HEK293 (cell line): ENCODE data around the gene MSTO1.

Experiments
- HOXD13 ChIP-seq: sonication (generic); formaldehyde crosslinking; IDR thresholded peaks from 2 replicates; pipeline ENCODE4 v1.8.0; 2022; ENCODE audit warnings: missing genetic modification reagents, borderline replicate concordance
- KLF16 ChIP-seq: fragments of 450-650 bp; formaldehyde crosslinking; IDR thresholded peaks from 2 replicates; pipeline ENCODE4 v1.5.1; 2017; ENCODE audit warnings: missing biosample characterization, missing genetic modification characterization
- SP2 ChIP-seq: fragments of 450-650 bp; formaldehyde crosslinking; IDR thresholded peaks from 2 replicates; pipeline ENCODE4 v1.5.1; 2016; ENCODE audit warnings: missing biosample characterization, missing genetic modification characterization
- TRIM28 ChIP-seq: IDR thresholded peaks from 2 replicates; pipeline ENCODE4 v1.6.1; 2011; ENCODE audit warnings: low read length, control low read depth, borderline replicate concordance
- YY2 ChIP-seq: fragments of 450-650 bp; formaldehyde crosslinking; IDR thresholded peaks from 2 replicates; pipeline ENCODE4 v1.5.1; 2016; ENCODE audit warnings: missing biosample characterization, missing genetic modification characterization
- ZBTB17 ChIP-seq: fragments of 450-650 bp; formaldehyde crosslinking; IDR thresholded peaks from 2 replicates; pipeline ENCODE4 v1.5.1; 2016; ENCODE audit warnings: missing biosample characterization, missing genetic modification characterization
- ZBTB7A ChIP-seq: fragments of 450-650 bp; formaldehyde crosslinking; IDR thresholded peaks from 2 replicates; pipeline ENCODE4 v1.5.1; 2016; ENCODE audit warnings: low read depth, missing biosample characterization, missing genetic modification characterization
- ZEB2 ChIP-seq: fragments of 450-650 bp; formaldehyde crosslinking; IDR thresholded peaks from 2 replicates; pipeline ENCODE4 v1.5.1; 2016; ENCODE audit warnings: missing biosample characterization, missing genetic modification characterization
- ZFP69B ChIP-seq: fragments of 450-650 bp; formaldehyde crosslinking; IDR thresholded peaks from 2 replicates; pipeline ENCODE4 v1.5.1; 2016; ENCODE audit warnings: missing biosample characterization, missing genetic modification characterization
- ZNF10 ChIP-seq: fragments of 450-650 bp; formaldehyde crosslinking; IDR thresholded peaks from 2 replicates; pipeline ENCODE4 v1.5.1; 2017; ENCODE audit warnings: missing biosample characterization, missing genetic modification characterization
- ZNF112 ChIP-seq: fragments of 450-650 bp; formaldehyde crosslinking; IDR thresholded peaks from 2 replicates; pipeline ENCODE4 v1.5.0; 2017; ENCODE audit warnings: missing biosample characterization, missing genetic modification characterization
- ZNF138 ChIP-seq: fragments of 450-650 bp; formaldehyde crosslinking; IDR thresholded peaks from 2 replicates; pipeline ENCODE4 v1.5.1; 2016; ENCODE audit warnings: missing biosample characterization, missing genetic modification characterization, borderline replicate concordance
- ZNF175 ChIP-seq: fragments of 450-650 bp; formaldehyde crosslinking; IDR thresholded peaks from 2 replicates; pipeline ENCODE4 v1.5.1; 2016; ENCODE audit warnings: missing biosample characterization, missing genetic modification characterization
- ZNF2 ChIP-seq: fragments of 450-650 bp; formaldehyde crosslinking; IDR thresholded peaks from 2 replicates; pipeline ENCODE4 v1.5.1; 2016; ENCODE audit warnings: missing biosample characterization, missing genetic modification characterization
- ZNF239 ChIP-seq: fragments of 450-650 bp; formaldehyde crosslinking; IDR thresholded peaks from 2 replicates; pipeline ENCODE4 v1.5.1; 2016; ENCODE audit warnings: missing biosample characterization, missing genetic modification characterization
- ZNF24 ChIP-seq: fragments of 450-650 bp; formaldehyde crosslinking; IDR thresholded peaks from 2 replicates; pipeline ENCODE4 v1.5.1; 2016; ENCODE audit warnings: missing biosample characterization, missing genetic modification characterization
- ZNF366 ChIP-seq: fragments of 450-650 bp; formaldehyde crosslinking; conservative IDR thresholded peaks from 2 replicates; pipeline ENCODE4 v1.5.1; 2016; ENCODE audit warnings: missing biosample characterization, missing genetic modification characterization
- ZNF423 ChIP-seq: fragments of 450-650 bp; formaldehyde crosslinking; IDR thresholded peaks from 2 replicates; pipeline ENCODE4 v1.5.1; 2016; ENCODE audit warnings: missing biosample characterization, missing genetic modification characterization
- ZNF426 ChIP-seq: fragments of 450-650 bp; formaldehyde crosslinking; IDR thresholded peaks from 2 replicates; pipeline ENCODE4 v1.5.1; 2017; ENCODE audit warnings: missing biosample characterization, missing genetic modification characterization, mild to moderate bottlenecking, inconsistent platforms, moderate library complexity
- ZNF510 ChIP-seq: fragments of 450-650 bp; formaldehyde crosslinking; IDR thresholded peaks from 2 replicates; pipeline ENCODE4 v1.5.1; 2018; ENCODE audit warnings: mild to moderate bottlenecking, missing genetic modification characterization, missing biosample characterization; ENCODE audit not compliant: insufficient replicate concordance
- ZNF571 ChIP-seq: fragments of 450-650 bp; formaldehyde crosslinking; IDR thresholded peaks from 2 replicates; pipeline ENCODE4 v1.5.0; 2017; ENCODE audit warnings: missing biosample characterization, missing genetic modification characterization
- ZNF585B ChIP-seq: fragments of 450-650 bp; formaldehyde crosslinking; IDR thresholded peaks from 2 replicates; pipeline ENCODE4 v1.5.1; 2016; ENCODE audit warnings: missing biosample characterization, missing genetic modification characterization
- ZNF623 ChIP-seq: fragments of 450-650 bp; formaldehyde crosslinking; IDR thresholded peaks from 2 replicates; pipeline ENCODE4 v1.5.1; 2016; ENCODE audit warnings: missing biosample characterization, missing genetic modification characterization
- ZNF629 ChIP-seq: fragments of 450-650 bp; formaldehyde crosslinking; IDR thresholded peaks from 2 replicates; pipeline ENCODE4 v1.5.1; 2017; ENCODE audit warnings: missing biosample characterization, missing genetic modification characterization
- ZNF658 ChIP-seq: fragments of 450-650 bp; formaldehyde crosslinking; IDR thresholded peaks from 2 replicates; pipeline ENCODE4; 2016; ENCODE audit warnings: missing biosample characterization, missing genetic modification characterization
- ZNF792 ChIP-seq: fragments of 450-650 bp; formaldehyde crosslinking; IDR thresholded peaks from 2 replicates; pipeline ENCODE4 v1.5.1; 2016; ENCODE audit warnings: missing biosample characterization, missing genetic modification characterization
- ZNF830 ChIP-seq: fragments of 450-650 bp; IDR thresholded peaks from 2 replicates; pipeline ENCODE4 v1.5.0; 2018; ENCODE audit warnings: missing biosample characterization, missing genetic modification characterization, low read depth, mild to moderate bottlenecking, moderate library complexity
- ZSCAN30 ChIP-seq: fragments of 450-650 bp; IDR thresholded peaks from 2 replicates; pipeline ENCODE4 v1.5.1; 2018; ENCODE audit warnings: missing biosample characterization, mild to moderate bottlenecking, missing genetic modification characterization, moderate library complexity
- TF ChIP-seq, protein P1 (sequence below): fragments of 450-650 bp; formaldehyde crosslinking; IDR thresholded peaks from 2 replicates; pipeline ENCODE4 v1.5.1; 2016; ENCODE audit warnings: missing biosample characterization, missing genetic modification characterization
- TF ChIP-seq, protein P2 (sequence below): fragments of 450-650 bp; formaldehyde crosslinking; conservative IDR thresholded peaks from 2 replicates; pipeline ENCODE4 v1.5.1; 2016; ENCODE audit warnings: low read depth, missing biosample characterization, missing genetic modification characterization
- TF ChIP-seq, protein P3 (sequence below): fragments of 450-650 bp; formaldehyde crosslinking; IDR thresholded peaks from 2 replicates; pipeline ENCODE4 v1.5.1; 2017; ENCODE audit warnings: missing biosample characterization, missing genetic modification characterization
- TF ChIP-seq, protein P4 (sequence below): fragments of 450-650 bp; formaldehyde crosslinking; IDR thresholded peaks from 2 replicates; pipeline ENCODE4 v1.5.1; 2017; ENCODE audit warnings: missing biosample characterization, missing genetic modification characterization

MSTO1 gene

DNA sequence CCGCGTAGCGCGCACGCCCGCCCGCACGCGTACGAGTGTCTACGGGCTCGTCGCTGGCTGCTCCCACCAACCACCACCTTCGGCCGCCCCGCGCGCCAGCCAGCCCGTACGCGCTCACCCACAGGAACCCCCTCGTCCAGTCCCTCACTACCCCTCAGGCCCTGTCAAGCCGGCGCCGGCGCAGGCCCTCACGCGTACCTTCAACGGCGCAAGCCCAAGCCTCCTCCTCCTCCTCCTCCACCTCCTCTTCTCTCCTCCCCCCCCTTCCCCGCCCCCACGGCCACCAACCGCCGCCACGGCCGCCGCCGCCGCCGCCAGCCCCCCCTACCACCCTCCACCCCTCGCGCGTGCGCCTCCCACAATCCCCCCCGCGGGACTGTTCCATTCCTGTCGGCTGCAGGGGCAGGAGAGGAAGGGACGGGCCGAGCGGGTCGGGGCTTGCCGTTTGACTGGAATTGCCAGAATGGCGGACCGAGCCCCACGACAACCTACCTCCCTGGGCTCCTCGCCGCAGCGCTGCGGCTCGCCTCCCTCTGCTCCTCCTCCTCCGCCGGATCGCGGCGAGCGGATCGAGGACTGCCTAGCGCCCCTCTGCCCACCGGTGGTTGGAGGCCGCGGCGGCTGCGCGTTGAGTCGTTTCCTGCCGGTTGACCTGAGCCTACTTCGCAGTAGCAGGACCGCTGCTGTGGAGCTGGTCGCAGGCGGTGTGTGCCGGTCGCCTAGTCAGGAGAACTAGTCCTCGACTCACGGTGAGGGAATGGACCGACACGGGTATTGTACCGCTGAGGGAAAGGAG lies 47.2 kb upstream of the MSTO1 start, which contains the start of gene ASH1L (continued):
- TF ChIP-seq ZNF138: no peak
- TF ChIP-seq, protein P1, sequence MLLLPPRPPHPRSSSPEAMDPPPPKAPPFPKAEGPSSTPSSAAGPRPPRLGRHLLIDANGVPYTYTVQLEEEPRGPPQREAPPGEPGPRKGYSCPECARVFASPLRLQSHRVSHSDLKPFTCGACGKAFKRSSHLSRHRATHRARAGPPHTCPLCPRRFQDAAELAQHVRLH: 0 out of 2 replicates have a peak, but pooled peaks have one; percentile 8
- no peak for TF ChIP-seq ZNF571 (tag by site-specific recombination)
- TF ChIP-seq YY2: peak; percentile 62; the same call in 1 of the 2 replicates
- peak; percentile 16 for TF ChIP-seq KLF16 (tag by site-specific recombination)
- no peak for TF ChIP-seq ZNF658 (tag by site-specific recombination)
- no peak for TF ChIP-seq ZNF510 (tag by site-specific recombination)
- no peak; the same call in 1 of the 2 replicates for TF ChIP-seq TRIM28
- TF ChIP-seq, protein P2, sequence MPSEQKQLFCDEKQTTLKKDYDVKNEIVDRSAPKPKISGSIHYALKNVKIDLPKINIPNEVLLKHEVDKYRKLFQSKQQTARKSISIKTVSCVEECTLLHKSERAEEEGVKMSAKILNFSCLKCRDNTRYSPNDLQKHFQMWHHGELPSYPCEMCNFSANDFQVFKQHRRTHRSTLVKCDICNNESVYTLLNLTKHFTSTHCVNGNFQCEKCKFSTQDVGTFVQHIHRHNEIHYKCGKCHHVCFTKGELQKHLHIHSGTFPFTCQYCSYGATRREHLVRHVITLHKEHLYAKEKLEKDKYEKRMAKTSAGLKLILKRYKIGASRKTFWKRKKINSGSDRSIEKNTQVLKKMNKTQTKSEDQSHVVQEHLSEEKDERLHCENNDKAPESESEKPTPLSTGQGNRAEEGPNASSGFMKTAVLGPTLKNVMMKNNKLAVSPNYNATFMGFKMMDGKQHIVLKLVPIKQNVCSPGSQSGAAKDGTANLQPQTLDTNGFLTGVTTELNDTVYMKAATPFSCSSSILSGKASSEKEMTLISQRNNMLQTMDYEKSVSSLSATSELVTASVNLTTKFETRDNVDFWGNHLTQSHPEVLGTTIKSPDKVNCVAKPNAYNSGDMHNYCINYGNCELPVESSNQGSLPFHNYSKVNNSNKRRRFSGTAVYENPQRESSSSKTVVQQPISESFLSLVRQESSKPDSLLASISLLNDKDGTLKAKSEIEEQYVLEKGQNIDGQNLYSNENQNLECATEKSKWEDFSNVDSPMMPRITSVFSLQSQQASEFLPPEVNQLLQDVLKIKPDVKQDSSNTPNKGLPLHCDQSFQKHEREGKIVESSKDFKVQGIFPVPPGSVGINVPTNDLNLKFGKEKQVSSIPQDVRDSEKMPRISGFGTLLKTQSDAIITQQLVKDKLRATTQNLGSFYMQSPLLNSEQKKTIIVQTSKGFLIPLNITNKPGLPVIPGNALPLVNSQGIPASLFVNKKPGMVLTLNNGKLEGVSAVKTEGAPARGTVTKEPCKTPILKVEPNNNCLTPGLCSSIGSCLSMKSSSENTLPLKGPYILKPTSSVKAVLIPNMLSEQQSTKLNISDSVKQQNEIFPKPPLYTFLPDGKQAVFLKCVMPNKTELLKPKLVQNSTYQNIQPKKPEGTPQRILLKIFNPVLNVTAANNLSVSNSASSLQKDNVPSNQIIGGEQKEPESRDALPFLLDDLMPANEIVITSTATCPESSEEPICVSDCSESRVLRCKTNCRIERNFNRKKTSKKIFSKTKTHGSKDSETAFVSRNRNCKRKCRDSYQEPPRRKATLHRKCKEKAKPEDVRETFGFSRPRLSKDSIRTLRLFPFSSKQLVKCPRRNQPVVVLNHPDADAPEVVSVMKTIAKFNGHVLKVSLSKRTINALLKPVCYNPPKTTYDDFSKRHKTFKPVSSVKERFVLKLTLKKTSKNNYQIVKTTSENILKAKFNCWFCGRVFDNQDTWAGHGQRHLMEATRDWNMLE: no peak
- peak; percentile 86; the same call in 1 of the 2 replicates for TF ChIP-seq ZEB2 (tag by site-specific recombination)
- peak; percentile 56; the same call in 1 of the 2 replicates for TF ChIP-seq ZFP69B (tag by site-specific recombination)
- TF ChIP-seq SP2 (tag by site-specific recombination): peak; percentile 61
- TF ChIP-seq ZBTB7A (tag by site-specific recombination): no peak; the same call in 1 of the 2 replicates
- TF ChIP-seq ZNF175 (tag by site-specific recombination): no peak
- peak; percentile 14; the same call in 1 of the 2 replicates for TF ChIP-seq ZNF10
- TF ChIP-seq HOXD13: no peak
- no peak; the same call in 1 of the 2 replicates for TF ChIP-seq ZSCAN30 (tag by site-specific recombination)
- TF ChIP-seq ZNF366 (tag by site-specific recombination): peak; percentile 53; the same call in 1 of the 2 replicates
- TF ChIP-seq ZNF239 (tag by site-specific recombination): no peak; the same call in 1 of the 2 replicates
- TF ChIP-seq ZNF2 (tag by site-specific recombination): peak; percentile 95
- 0 out of 2 replicates have a peak, but pooled peaks have one; percentile 78 for TF ChIP-seq ZNF792 (tag by site-specific recombination)
- no peak for TF ChIP-seq ZNF426 (tag by site-specific recombination)
- no peak for TF ChIP-seq ZNF112 (tag by site-specific recombination)
- peak; percentile 97 for TF ChIP-seq ZBTB17 (tag by site-specific recombination)
- TF ChIP-seq ZNF623 (tag by site-specific recombination): no peak
- TF ChIP-seq, protein P3, sequence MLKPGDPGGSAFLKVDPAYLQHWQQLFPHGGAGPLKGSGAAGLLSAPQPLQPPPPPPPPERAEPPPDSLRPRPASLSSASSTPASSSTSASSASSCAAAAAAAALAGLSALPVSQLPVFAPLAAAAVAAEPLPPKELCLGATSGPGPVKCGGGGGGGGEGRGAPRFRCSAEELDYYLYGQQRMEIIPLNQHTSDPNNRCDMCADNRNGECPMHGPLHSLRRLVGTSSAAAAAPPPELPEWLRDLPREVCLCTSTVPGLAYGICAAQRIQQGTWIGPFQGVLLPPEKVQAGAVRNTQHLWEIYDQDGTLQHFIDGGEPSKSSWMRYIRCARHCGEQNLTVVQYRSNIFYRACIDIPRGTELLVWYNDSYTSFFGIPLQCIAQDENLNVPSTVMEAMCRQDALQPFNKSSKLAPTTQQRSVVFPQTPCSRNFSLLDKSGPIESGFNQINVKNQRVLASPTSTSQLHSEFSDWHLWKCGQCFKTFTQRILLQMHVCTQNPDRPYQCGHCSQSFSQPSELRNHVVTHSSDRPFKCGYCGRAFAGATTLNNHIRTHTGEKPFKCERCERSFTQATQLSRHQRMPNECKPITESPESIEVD (tag by site-specific recombination): no peak
- TF ChIP-seq ZNF423 (tag by site-specific recombination): 0 out of 2 replicates have a peak, but pooled peaks have one; percentile 4
- no peak for TF ChIP-seq ZNF585B
- TF ChIP-seq ZNF24: peak; percentile 74
- peak; percentile 67; the same call in 1 of the 2 replicates for TF ChIP-seq ZNF629 (tag by site-specific recombination)
- TF ChIP-seq, protein P4, sequence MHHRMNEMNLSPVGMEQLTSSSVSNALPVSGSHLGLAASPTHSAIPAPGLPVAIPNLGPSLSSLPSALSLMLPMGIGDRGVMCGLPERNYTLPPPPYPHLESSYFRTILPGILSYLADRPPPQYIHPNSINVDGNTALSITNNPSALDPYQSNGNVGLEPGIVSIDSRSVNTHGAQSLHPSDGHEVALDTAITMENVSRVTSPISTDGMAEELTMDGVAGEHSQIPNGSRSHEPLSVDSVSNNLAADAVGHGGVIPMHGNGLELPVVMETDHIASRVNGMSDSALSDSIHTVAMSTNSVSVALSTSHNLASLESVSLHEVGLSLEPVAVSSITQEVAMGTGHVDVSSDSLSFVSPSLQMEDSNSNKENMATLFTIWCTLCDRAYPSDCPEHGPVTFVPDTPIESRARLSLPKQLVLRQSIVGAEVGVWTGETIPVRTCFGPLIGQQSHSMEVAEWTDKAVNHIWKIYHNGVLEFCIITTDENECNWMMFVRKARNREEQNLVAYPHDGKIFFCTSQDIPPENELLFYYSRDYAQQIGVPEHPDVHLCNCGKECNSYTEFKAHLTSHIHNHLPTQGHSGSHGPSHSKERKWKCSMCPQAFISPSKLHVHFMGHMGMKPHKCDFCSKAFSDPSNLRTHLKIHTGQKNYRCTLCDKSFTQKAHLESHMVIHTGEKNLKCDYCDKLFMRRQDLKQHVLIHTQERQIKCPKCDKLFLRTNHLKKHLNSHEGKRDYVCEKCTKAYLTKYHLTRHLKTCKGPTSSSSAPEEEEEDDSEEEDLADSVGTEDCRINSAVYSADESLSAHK (tag by site-specific recombination): peak; percentile 61
- no peak for TF ChIP-seq ZNF830
